Esophagus squamous epithelium (tissue), 4 donors: ENCODE measurements around the gene RXFP1.

Experiments used
- POLR2A ChIP-seq, 4 donors: fragments of 450-650 bp; IDR thresholded peaks; one replicate each; pipeline ENCODE4 v1.6.1; 2017; ENCODE audit warnings: antibody characterized with exemption in 4 of 4, mild to moderate bottlenecking in 4 of 4, moderate library complexity in 3 of 4
- TF ChIP-seq, protein P1 (sequence below), 6 experiments: fragments of 450-650 bp in 4 of 6; fragments of 200-600 bp in 2 of 6; sonication (generic) in 2 of 6; IDR thresholded peaks; one replicate each; pipeline ENCODE4 v1.5.1; 2016 to 2019; ENCODE audit warnings: antibody characterized with exemption in 6 of 6, mild to moderate bottlenecking in 4 of 6, moderate library complexity in 4 of 6

- TF ChIP-seq, protein P1, sequence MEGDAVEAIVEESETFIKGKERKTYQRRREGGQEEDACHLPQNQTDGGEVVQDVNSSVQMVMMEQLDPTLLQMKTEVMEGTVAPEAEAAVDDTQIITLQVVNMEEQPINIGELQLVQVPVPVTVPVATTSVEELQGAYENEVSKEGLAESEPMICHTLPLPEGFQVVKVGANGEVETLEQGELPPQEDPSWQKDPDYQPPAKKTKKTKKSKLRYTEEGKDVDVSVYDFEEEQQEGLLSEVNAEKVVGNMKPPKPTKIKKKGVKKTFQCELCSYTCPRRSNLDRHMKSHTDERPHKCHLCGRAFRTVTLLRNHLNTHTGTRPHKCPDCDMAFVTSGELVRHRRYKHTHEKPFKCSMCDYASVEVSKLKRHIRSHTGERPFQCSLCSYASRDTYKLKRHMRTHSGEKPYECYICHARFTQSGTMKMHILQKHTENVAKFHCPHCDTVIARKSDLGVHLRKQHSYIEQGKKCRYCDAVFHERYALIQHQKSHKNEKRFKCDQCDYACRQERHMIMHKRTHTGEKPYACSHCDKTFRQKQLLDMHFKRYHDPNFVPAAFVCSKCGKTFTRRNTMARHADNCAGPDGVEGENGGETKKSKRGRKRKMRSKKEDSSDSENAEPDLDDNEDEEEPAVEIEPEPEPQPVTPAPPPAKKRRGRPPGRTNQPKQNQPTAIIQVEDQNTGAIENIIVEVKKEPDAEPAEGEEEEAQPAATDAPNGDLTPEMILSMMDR (IDR thresholded peaks at IDR 0.05), result no peak
- TF ChIP-seq POLR2A (IDR thresholded peaks at IDR 0.05), result no peak
These were observed 45.2 kb downstream of the RXFP1 start for GRCh38 chr4:158566860-158567259.
